Measurements from ENCODE around the gene CTNNA2.

DNA sequence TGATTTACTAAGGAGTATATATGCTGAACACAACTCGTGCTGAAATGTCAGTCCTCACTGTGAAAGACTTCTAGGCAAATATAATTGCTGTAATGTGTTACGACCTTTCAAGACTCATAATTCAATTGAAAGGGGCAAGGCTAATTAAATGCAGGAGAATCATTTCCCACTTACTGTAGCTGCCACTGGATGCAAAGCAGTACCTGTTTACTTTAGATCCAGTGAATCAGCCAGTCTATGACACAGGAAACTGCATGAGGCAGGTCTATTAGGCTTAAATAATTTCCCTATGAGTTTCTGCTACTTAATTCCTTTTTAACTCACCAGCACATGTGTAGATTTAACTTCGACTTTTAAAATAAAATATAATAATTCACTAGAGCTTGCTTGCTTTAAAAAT lies 125.6 kb downstream of the CTNNA2 start:
- TF ChIP-seq, protein P1, sequence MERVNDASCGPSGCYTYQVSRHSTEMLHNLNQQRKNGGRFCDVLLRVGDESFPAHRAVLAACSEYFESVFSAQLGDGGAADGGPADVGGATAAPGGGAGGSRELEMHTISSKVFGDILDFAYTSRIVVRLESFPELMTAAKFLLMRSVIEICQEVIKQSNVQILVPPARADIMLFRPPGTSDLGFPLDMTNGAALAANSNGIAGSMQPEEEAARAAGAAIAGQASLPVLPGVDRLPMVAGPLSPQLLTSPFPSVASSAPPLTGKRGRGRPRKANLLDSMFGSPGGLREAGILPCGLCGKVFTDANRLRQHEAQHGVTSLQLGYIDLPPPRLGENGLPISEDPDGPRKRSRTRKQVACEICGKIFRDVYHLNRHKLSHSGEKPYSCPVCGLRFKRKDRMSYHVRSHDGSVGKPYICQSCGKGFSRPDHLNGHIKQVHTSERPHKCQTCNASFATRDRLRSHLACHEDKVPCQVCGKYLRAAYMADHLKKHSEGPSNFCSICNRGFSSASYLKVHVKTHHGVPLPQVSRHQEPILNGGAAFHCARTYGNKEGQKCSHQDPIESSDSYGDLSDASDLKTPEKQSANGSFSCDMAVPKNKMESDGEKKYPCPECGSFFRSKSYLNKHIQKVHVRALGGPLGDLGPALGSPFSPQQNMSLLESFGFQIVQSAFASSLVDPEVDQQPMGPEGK (CRISPR knock-in tag; IDR thresholded peaks at IDR 0.05; ENCODE audit: borderline replicate concordance) = no peak
- TF ChIP-seq ZFP30 (CRISPR knock-in tag; IDR thresholded peaks at IDR 0.05) = no peak
- TF ChIP-seq ARNTL (CRISPR knock-in tag; IDR thresholded peaks at IDR 0.05; ENCODE audit: borderline replicate concordance, low read depth) = no peak
- no peak for TF ChIP-seq ZNF70 (CRISPR knock-in tag; IDR thresholded peaks at IDR 0.05)
- no peak for TF ChIP-seq PPARA (CRISPR knock-in tag; IDR thresholded peaks at IDR 0.05; ENCODE audit: borderline replicate concordance)
- peak; percentile 59; the same call in 1 of the 2 replicates for TF ChIP-seq TCF4 (CRISPR knock-in tag; IDR thresholded peaks at IDR 0.05; ENCODE audit: borderline replicate concordance)
- no peak for TF ChIP-seq CSDC2 (CRISPR knock-in tag; IDR thresholded peaks at IDR 0.05)
- TF ChIP-seq ZC3H10 (CRISPR knock-in tag; IDR thresholded peaks at IDR 0.05) = no peak
